Pulmonary artery endothelial cell (primary cell): ENCODE data around the gene FBXO41. TPM values are rescaled to one million over a fixed set of nuclear protein-coding genes. Genes with fewer than 3 reads are reported as not detected.

Source experiments
- DNase-seq: peaks from one replicate; pipeline ENCODE4 v3.0.0-alpha.2; 2011; ENCODE audit warnings: low read depth, low spot score
- total RNA-seq: library from RNA; depleted of rRNA; stranded (reverse); fragments of >200 nt; gene quantifications from 2 replicates; pipeline ENCODE4 v1.2.3, GENCODE V29; 2014

Gene FBXO41
- 0.56 and 0.66 TPM in 2 replicates for total RNA-seq

- no peak for DNase-seq
These were observed at the start of gene FBXO41 for GRCh38 chr2:73284296-73285158. Gene FBXO41, minus strand, starts transcription at chr2:73284478. Its CDS starts 14,848 bp downstream, at chr2:73269630.

- no peak for DNase-seq
These were observed 49.8 kb upstream of the FBXO41 start for GRCh38 chr2:73334045-73334444.

GRCh38 chr2:73333564-73333963, 49.3 kb upstream of the FBXO41 start:
- no peak for DNase-seq

- DNase-seq = no peak
These were observed 39.9 kb upstream of the FBXO41 start for GRCh38 chr2:73324126-73324725.

- DNase-seq = no peak
These were observed 39.3 kb upstream of the FBXO41 start for GRCh38 chr2:73323551-73323950.

- no peak for DNase-seq
These were observed 30.2 kb upstream of the FBXO41 start for GRCh38 chr2:73314441-73314840.

- no peak for DNase-seq
These were observed 23.4 kb upstream of the FBXO41 start for GRCh38 chr2:73307720-73308119.

- no peak for DNase-seq
These were observed 17.4 kb upstream of the FBXO41 start for GRCh38 chr2:73301636-73302035.

GRCh38 chr2:73300926-73301325, 16.6 kb upstream of the FBXO41 start:
- DNase-seq = no peak

- DNase-seq = no peak
These were observed 13.3 kb upstream of the FBXO41 start for GRCh38 chr2:73297586-73297985.

GRCh38 chr2:73297151-73297559, 12.9 kb upstream of the FBXO41 start:
- no peak for DNase-seq

GRCh38 chr2:73295751-73296400, 11.6 kb upstream of the FBXO41 start:
- no peak for DNase-seq

GRCh38 chr2:73294239-73294638, 10.0 kb upstream of the FBXO41 start:
- DNase-seq = no peak

- DNase-seq = no peak
These were observed 9.4 kb upstream of the FBXO41 start, which contains the start of gene EGR4 for GRCh38 chr2:73293534-73294171. Gene EGR4, minus strand, starts transcription at chr2:73293548. Its CDS starts 231 bp downstream, at chr2:73293317.

- DNase-seq = no peak
These were observed 8.7 kb upstream of the FBXO41 start for GRCh38 chr2:73292906-73293533.

- no peak for DNase-seq
These were observed 8.1 kb upstream of the FBXO41 start for GRCh38 chr2:73292316-73292905.

- no peak for DNase-seq
These were observed 7.4 kb upstream of the FBXO41 start for GRCh38 chr2:73291461-73292315.

GRCh38 chr2:73291093-73291460, 6.8 kb upstream of the FBXO41 start:
- DNase-seq = no peak

- no peak for DNase-seq
These were observed 6.0 kb upstream of the FBXO41 start for GRCh38 chr2:73290049-73290839.
